Neuron (in vitro differentiated cells): ENCODE data around the gene FAM210B.
"Not testable (repeated sequence)": the region's sequence is repeated elsewhere in the genome, so short reads cannot be mapped to it uniquely, and the experiment has no call there.

Experiments used
- H2AFZ ChIP-seq: one replicate; pipeline ENCODE4 v1.6.1; 2013; ENCODE audit warnings: low read depth, mild to moderate bottlenecking, inconsistent platforms, low read length, moderate library complexity
- H3K27me3 ChIP-seq: one replicate; pipeline ENCODE4 v1.6.1; 2013; ENCODE audit warnings: low read length; ENCODE audit not compliant: insufficient read depth
- H3K36me3 ChIP-seq: one replicate; pipeline ENCODE4 v1.6.1; 2013; ENCODE audit warnings: low read length; ENCODE audit not compliant: insufficient read depth
- H3K4me1 ChIP-seq: one replicate; pipeline ENCODE4 v1.6.1; 2013; ENCODE audit warnings: low read length; ENCODE audit not compliant: insufficient read depth
- H3K4me3 ChIP-seq: 2 replicates; pipeline ENCODE4 v1.5.1; 2013; ENCODE audit warnings: mild to moderate bottlenecking, low read length, moderate library complexity
- H3K9me3 ChIP-seq: one replicate; pipeline ENCODE4 v1.6.1; 2013; ENCODE audit warnings: low read length

The FAM210B gene

DNA sequence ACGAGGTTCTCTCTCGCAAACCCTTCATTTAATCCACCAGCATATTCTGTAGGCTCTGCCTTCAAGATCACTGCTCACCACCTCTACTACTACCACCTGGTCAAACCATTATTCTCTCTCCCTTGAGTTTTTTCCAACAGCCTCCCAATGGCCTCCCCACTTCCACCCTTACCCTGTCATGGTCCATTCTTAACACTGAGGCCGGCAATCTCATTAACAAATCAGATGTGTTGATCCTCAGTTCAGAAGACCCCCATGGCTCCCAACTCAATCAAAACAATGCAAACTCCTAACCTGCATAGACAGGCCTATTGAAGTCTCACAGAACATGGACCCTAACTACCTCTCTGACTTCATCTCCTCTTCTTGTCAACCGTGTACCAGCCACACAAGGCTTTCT is 31.0 kb downstream of the FAM210B start:
- Histone ChIP-seq H2AFZ (no peak overlapping the region), H3K4me3 (no peak overlapping the region), H3K4me1 (peaks cover 19% of the 10 kb centered on the region), H3K9me3 (no peaks in the 10 kb centered on the region), H3K36me3 (peaks cover 35% of the 10 kb centered on the region), H3K27me3 (no peaks in the 10 kb centered on the region)

DNA sequence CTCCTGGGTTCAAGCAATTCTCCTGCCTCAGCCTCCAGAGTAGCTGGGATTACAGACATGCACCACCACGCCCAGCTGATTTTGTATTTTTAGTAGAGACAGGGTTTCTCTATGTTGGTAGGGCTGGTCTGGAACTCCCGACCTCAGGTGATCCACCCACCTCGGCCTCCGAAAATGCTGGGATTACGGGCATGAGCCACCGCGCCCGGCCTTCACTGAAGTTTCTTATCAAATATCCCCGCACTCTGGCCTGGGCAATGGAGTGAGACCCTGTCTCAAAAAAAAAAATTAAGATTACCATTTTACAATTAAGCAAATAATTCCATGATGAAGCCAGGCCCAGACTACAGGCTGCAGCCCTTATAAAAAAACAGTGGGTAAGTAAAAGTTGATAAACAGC is 31.6 kb downstream of the FAM210B start:
- Histone ChIP-seq H3K36me3 (peaks cover 36% of the 10 kb centered on the region), H3K4me1 (peaks cover 19% of the 10 kb centered on the region), H3K4me3 (peak overlapping the region; percentile 80)
- not testable (repeated sequence) for H3K27me3 ChIP-seq, H2AFZ ChIP-seq, H3K9me3 ChIP-seq

DNA sequence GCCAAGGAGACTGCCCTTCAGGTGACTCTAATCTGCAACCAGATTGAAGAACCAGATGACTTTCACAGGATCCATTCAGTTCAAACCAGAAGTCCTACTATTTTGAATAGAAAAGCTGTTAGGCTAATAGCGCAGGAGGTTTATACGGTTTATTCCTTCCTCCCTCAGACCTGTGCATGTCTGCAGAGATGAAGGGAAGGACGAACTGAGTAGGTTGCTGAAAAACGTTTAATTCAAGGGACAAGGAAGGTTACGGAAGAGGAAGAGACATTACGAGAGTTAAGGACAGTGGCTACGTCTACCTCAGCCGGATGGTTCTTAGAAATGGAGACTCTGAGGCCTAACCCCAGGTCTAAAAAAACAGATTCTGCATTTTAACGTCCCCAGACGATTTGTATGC is 32.3 kb downstream of the FAM210B start:
- no peaks in the 10 kb centered on the region for H3K9me3 ChIP-seq
- no peaks in the 10 kb centered on the region for H3K27me3 ChIP-seq
- H3K4me3 ChIP-seq: peak overlapping the region; percentile 80
- peaks cover 37% of the 10 kb centered on the region for H3K36me3 ChIP-seq
- H3K4me1 ChIP-seq: peaks cover 19% of the 10 kb centered on the region
- H2AFZ ChIP-seq: no peak overlapping the region

DNA sequence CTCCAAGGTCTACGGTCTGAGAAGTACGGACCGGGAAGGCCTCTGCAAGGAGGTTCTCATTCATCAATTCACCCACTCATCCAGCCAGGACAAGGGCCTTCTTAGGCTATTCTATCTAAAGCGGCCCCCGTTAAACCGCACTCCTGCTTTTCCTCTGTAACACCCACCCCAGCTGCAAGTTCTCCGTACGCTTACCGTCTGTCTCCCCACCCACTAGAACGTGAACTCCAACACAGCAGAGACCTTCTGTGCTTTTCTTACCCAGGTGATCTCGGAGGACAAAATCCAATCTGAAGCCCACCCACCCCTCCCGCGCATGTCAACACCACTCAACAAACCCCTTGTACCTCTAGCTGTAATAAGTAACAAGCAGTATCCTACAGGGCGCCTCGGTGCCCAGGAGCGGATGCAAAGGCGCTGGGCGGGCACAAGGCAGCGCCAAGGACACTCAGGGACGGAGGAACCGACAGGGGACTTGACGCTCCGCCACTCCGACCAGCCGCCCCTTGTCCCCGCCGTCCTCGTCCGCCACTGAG is 32.9 kb downstream of the FAM210B start:
- H3K4me1 ChIP-seq: peaks cover 19% of the 10 kb centered on the region
- no peaks in the 10 kb centered on the region for H3K27me3 ChIP-seq
- H3K9me3 ChIP-seq: no peaks in the 10 kb centered on the region
- peak overlapping the region; percentile 80 for H3K4me3 ChIP-seq
- no peak overlapping the region for H2AFZ ChIP-seq
- H3K36me3 ChIP-seq: peaks cover 39% of the 10 kb centered on the region

DNA sequence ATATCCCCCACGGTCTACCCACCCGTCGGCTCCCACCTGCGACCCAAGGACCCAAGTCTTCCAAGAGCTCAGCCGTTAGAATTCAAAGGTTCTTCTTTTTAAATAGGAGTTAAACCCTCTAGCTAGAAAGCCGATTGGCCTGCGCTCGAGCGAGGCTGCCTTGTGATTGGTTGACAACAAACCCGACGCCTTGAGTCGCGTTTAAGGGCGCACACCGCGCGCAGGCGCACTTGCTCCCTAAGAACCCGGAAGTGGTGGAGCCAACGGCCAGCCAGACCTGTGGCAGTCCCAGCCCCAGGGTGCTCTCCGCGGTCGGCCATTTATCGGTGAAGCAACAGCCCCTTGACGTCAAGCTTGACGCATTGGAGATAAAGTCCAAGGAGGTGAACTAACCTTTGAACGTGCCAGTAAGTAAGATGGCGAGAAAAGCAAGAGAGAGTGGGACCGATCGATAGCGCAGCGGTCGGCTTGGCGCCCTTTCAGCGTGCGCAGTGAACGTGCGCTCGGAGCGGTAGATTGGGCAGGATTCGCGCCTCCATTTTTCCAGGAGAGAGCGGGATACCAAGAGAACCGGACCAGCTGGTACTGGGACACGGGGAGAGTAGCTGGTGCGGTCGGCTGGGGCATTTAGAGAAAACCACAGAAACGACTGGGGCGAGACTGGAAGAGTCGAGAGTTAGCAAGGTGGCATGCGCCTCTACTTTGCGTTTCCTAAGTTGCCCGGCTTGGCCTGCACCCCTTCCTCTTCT is 33.5 kb downstream of the FAM210B start, which contains the start of the genes AURKA and CSTF1:
AURKA (minus strand) TSS at position 84 of the 749 bp plus-strand sequence. CDS start 4,018 bp downstream, outside the sequence.
CSTF1 (plus strand) TSS at position 514 of the 749 bp plus-strand sequence. CDS start 2,908 bp downstream, outside the sequence.
- no peaks in the 10 kb centered on the region for H3K27me3 ChIP-seq
- peaks cover 19% of the 10 kb centered on the region for H3K4me1 ChIP-seq
- peak within 1 kb of the TSS; percentile 80 for H3K4me3 ChIP-seq
- peaks cover 46% of the 10 kb centered on the region for H3K36me3 ChIP-seq
- H3K9me3 ChIP-seq: no peaks in the 10 kb centered on the region
- H2AFZ ChIP-seq: no peak within 1 kb of the TSS

DNA sequence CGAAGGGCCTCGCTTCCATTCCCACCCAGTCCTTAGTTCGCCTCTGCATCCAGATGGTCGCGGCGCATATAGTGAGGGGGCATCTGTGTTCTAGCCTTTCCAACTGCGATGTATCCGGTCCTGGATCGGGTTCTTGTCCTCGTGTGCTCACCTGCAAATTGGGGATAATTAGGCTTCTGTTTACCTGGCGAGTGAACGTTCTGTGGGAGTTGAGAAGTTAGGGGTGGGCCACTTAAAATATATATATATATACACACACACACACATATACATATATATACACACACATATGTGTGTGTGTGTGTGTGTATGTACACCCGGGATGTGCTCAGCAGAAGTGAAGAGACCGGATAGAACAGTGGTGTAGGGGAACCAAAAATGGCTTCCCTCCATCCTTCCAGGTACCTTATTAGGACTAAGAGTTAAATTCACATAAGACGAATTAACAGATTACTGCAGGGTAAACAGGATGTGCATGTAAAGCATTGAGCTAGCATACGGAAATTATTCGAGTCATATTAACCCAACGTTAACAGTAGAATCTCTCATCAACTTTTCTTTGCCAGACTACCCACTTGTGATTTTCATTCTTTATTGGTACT is 34.2 kb downstream of the FAM210B start:
- peak overlapping the region; percentile 80 for H3K4me3 ChIP-seq
- H3K36me3 ChIP-seq: peaks cover 50% of the 10 kb centered on the region
- H2AFZ ChIP-seq: no peak overlapping the region
- peaks cover 19% of the 10 kb centered on the region for H3K4me1 ChIP-seq
- H3K27me3 ChIP-seq: no peaks in the 10 kb centered on the region
- H3K9me3 ChIP-seq: no peaks in the 10 kb centered on the region

DNA sequence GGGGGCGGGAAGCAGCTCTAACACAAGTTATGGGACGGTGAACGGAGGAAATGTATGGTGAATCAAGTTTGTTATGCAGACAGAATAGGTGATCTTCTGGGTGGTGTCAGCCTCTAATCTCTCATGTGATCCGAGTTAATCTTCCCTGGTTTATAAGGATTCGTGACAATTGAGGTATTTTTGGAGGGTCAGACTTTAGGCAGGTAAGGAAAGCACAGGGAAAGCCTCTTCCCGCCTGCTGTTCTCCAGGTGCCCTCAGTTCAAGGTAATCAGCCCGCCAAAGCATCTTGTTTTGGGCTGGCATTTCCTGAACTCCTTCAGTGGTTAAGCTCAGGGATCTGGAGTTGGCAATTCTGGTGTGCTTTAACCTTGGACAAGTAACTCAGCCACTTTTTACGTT is 34.9 kb downstream of the FAM210B start:
- peaks cover 19% of the 10 kb centered on the region for H3K4me1 ChIP-seq
- H3K9me3 ChIP-seq: no peaks in the 10 kb centered on the region
- H3K27me3 ChIP-seq: no peaks in the 10 kb centered on the region
- peaks cover 52% of the 10 kb centered on the region for H3K36me3 ChIP-seq
- no peak overlapping the region for H2AFZ ChIP-seq
- peak overlapping the region; percentile 80 for H3K4me3 ChIP-seq

DNA sequence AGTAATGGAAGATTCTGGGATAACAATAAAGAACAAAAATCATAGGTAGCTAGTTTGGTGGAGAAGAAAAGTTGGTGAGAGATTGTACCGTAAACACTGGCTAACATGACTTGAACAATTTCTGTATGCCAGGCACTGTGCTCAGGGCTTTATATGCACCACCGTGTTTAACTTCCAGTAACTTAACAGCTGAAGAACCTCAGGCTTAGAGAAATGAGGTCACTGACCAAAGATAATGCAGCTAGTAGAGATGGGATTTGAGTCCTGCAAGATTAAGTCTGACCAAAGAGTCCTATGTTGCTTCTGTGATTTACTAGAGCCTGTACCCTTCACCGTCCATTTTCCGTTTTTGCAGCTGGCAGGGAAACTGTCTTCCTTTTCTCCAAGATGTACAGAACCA is 36.4 kb downstream of the FAM210B start:
- Histone ChIP-seq H3K4me1 (peaks cover 19% of the 10 kb centered on the region), H3K36me3 (peaks cover 49% of the 10 kb centered on the region), H3K4me3 (no peak overlapping the region), H2AFZ (no peak overlapping the region), H3K9me3 (no peaks in the 10 kb centered on the region), H3K27me3 (no peaks in the 10 kb centered on the region)

DNA sequence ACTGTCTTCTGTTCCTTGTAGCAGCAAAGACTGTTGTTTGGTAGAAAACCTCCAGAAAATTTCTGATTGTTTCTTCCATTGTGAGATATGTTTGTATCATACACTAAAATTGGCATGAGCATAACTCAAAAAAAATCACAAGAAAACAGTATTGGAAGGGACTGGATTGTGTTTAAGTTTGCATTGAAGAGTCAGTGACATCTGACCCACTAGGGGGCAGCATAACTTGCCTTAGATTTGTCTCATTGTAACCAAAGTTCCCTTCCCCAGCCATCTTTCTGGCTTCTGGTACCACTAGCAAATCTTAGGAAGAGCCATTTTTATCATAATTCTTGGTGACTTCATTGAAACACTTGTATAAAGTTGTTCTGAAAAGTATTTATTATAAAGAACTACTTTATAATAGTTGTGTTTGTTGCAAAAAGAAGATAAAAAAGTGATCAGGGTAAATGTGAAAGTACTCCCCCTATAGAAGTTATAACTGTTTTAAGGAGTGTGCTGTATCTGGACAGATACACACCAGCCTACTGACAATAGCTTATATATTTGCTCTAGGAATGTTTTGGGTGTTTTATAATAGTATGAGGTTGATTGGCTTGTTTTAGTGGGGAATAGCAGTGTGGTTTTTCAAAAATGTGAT is 41.3 kb downstream of the FAM210B start:
- Histone ChIP-seq H3K4me1 (no peaks in the 10 kb centered on the region), H3K36me3 (peaks cover 83% of the 10 kb centered on the region), H3K9me3 (no peaks in the 10 kb centered on the region), H3K4me3 (no peak overlapping the region), H2AFZ (no peak overlapping the region), H3K27me3 (no peaks in the 10 kb centered on the region)

DNA sequence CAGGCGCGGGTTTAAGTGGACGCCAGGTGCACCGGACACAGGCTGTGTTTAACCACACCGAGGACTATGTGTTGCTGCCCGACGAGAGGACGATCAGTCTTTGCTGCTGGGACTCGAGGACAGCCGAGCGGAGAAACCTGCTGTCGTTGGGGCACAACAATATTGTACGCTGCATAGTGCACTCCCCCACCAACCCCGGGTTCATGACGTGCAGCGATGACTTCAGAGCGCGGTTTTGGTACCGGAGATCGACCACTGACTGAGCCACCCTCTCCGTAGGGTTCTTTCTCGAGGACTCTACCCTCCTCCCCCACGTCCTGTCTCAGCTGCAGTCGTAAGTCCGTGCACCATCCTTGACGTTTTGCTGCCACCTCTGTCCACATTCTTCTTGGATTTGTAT is 44.7 kb downstream of the FAM210B start:
- H3K4me1 ChIP-seq: no peaks in the 10 kb centered on the region
- H3K9me3 ChIP-seq: no peaks in the 10 kb centered on the region
- H3K36me3 ChIP-seq: peaks cover 72% of the 10 kb centered on the region
- no peak overlapping the region for H2AFZ ChIP-seq
- no peaks in the 10 kb centered on the region for H3K27me3 ChIP-seq
- H3K4me3 ChIP-seq: no peak overlapping the region

DNA sequence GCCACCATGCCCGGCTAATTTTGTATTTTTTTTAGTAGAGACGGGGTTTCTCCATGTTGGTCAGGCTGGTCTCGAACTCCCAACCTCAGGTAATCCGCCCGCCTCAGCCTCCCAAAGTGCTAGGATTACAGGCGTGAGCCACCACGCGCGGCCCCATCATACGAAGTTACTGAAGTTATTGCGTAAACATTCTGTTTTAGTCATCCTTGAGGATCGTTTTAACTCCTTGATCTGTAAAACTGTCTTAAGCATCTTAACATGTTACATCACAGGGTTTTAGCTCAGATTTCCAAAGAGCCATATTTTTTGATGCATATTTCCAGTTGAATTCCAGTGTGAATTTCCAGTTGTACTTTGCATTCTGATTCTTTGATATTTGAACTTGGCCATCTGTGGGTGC is 46.6 kb downstream of the FAM210B start:
- not testable (repeated sequence) for H3K27me3 ChIP-seq, H3K9me3 ChIP-seq, H2AFZ ChIP-seq, H3K4me1 ChIP-seq, H3K4me3 ChIP-seq
- H3K36me3 ChIP-seq: peaks cover 61% of the 10 kb centered on the region

DNA sequence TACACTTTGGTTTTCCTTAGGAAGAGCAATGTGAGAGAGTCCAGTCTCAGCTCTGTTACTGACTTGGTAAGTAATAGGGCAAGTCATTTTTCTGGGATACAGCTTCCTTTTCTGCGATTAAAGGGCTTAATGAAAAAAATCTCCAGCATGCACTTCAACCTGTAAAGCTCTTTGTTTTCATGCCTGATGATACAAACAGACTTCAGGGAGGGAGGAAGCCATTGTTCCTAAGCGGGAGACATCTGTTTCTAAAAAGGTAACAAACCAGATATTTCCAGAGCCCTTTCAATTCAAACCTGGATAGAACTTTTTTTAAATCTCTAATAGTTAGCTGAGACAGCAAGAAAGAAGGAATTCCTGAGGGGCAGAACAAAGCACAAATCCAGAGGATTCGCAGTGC is 48.1 kb downstream of the FAM210B start:
- peaks cover 52% of the 10 kb centered on the region for H3K36me3 ChIP-seq
- no peaks in the 10 kb centered on the region for H3K4me1 ChIP-seq
- H3K4me3 ChIP-seq: no peak overlapping the region
- no peak overlapping the region for H2AFZ ChIP-seq
- no peaks in the 10 kb centered on the region for H3K9me3 ChIP-seq
- no peaks in the 10 kb centered on the region for H3K27me3 ChIP-seq

DNA sequence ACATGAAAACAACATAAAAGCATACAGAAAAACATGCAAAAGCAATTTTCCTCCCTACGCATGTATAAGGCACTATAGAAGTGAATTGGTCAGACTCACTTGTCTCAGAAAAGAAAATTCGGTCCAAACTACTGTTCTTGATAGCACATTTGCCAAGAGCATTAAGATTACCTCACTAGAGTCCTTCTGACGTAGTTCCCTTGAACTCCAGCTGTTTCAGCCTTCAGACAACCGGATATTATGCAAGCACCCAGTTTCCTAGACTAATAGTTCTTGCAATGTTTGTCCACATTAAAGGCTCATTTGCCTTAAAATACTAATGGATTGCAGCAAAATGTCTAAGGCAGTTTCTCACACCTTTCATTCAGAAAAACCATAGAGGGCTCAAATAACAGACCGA is 50.7 kb downstream of the FAM210B start:
- H3K4me1 ChIP-seq: no peaks in the 10 kb centered on the region
- no peak overlapping the region for H2AFZ ChIP-seq
- no peaks in the 10 kb centered on the region for H3K27me3 ChIP-seq
- no peaks in the 10 kb centered on the region for H3K9me3 ChIP-seq
- peaks cover 30% of the 10 kb centered on the region for H3K36me3 ChIP-seq
- H3K4me3 ChIP-seq: no peak overlapping the region
